Right lobe of liver (tissue), 6 donors: ENCODE measurements around the gene AKAP10. TPM values are rescaled to one million over a fixed set of nuclear protein-coding genes. Genes with fewer than 3 reads are reported as not detected.

Source experiments
- ATAC-seq, 4 donors: fragments of 200-7000 bp; cut with Tn5 transposase; one replicate each; pipeline ENCODE4 v1.9.1; 2020; ENCODE audit warnings: mild to moderate bottlenecking in 4 of 4, moderate library complexity in 4 of 4
- DNase-seq, 3 donors: peaks; one replicate each; pipeline ENCODE4 v3.0.0-alpha.2; 2020
- H3K27ac ChIP-seq, 3 donors: fragments of 200-600 bp; one replicate each; pipeline ENCODE4 v1.8.0; 2022
- H3K27me3 ChIP-seq, 2 donors: fragments of 200-600 bp; one replicate each; pipeline ENCODE4 v1.8.0; 2022
- H3K36me3 ChIP-seq, 4 donors: fragments of 200-600 bp; sonication (generic) in 1 of 4; one replicate each; pipeline versions ENCODE4 v1.5.1 to v1.8.0; 2017 to 2022; ENCODE audit warnings: control low read depth in 1 of 4
- H3K4me1 ChIP-seq, 4 donors: fragments of 200-600 bp; sonication (generic) in 1 of 4; one replicate each; pipeline versions ENCODE4 v1.5.1 to v1.8.0; 2017 to 2022; ENCODE audit warnings: control low read depth in 1 of 4
- H3K4me3 ChIP-seq, 3 donors: fragments of 200-600 bp; one replicate each; pipeline ENCODE4 v1.8.0; 2022
- H3K9me3 ChIP-seq, 4 donors: fragments of 200-600 bp; sonication (generic) in 1 of 4; one replicate each; pipeline versions ENCODE4 v1.5.1 to v1.8.0; 2017 to 2022; ENCODE audit warnings: control low read depth in 1 of 4
- CTCF ChIP-seq, 4 donors: fragments of 200-600 bp in 3 of 4; fragments of 450-650 bp in 1 of 4; IDR thresholded peaks; one replicate each; pipeline versions ENCODE4 v1.5.1 to v1.8.0; 2016 to 2022; ENCODE audit warnings: antibody characterized with exemption in 4 of 4, mild to moderate bottlenecking in 2 of 4
- POLR2A ChIP-seq: fragments of 450-650 bp; IDR thresholded peaks from one replicate; pipeline ENCODE4 v1.6.1; 2017; ENCODE audit warnings: antibody characterized with exemption, mild to moderate bottlenecking
- WGBS: methylation state at CpG from one replicate; pipeline ENCODE4 v1.1.6; 2018; ENCODE audit warnings: low coverage, low lambda C conversion rate; ENCODE audit not compliant: insufficient coverage; ENCODE audit errors: missing lambda C conversion rate; 5-methylcytosine and 5-hydroxymethylcytosine counted together
- intact Hi-C, 2 donors: fragments of 100-400 bp; cut with DNase I; formaldehyde crosslinking; loops; one replicate each; pipeline versions ENCODE4 v1.11.2 to v1.14.1; 2022
- total RNA-seq, 6 experiments: library from RNA; depleted of rRNA in 2 of 6; stranded (reverse); fragments of >200 nt in 2 of 6; fragmentation: NEBNext Ultra II Directional in 3 of 6; extraction: Animal tissue kit (Norgen Biotek cat#: 25700) in 3 of 6; gene quantifications; one replicate each; pipeline versions ENCODE4 v1.1.0 to v1.2.4, GENCODE V29; 2016 to 2023
- donor health status: DM: no; HTN: yes; CAD: no.
- donor health status: DM: no; HTN: no; CAD: no.
- donor health status: DM: no; HTN: no; CAD: no.
- donor health status: DM: no; HTN: yes; CAD: no.
- donor health status: DM: no; HTN: yes; CAD: no.

Gene AKAP10
- total RNA-seq, 6 experiments from 2014 or later, result 8.6 to 13.1 (median 10.6) TPM

DNA sequence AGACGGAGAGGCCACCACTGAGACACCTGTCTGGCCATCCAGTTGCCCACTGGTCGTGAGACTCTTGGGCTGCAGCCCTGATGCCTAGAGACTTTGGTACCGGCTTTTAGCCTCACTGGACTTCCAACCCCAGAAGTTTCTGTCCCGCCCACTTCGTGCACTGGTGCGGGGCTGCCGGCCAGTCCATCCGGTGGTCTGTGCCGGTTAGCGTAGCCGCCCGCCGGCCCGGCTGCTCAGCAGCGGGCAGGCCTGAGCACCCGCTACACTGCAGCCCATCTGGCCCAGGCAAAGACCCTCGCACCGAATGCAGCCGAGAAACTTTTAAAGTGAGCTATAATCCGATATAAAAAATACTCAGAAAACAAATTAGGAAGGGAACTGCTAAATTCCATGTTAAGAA is 30.7 kb downstream of the AKAP10 start:
- DNase-seq, result no peak

DNA sequence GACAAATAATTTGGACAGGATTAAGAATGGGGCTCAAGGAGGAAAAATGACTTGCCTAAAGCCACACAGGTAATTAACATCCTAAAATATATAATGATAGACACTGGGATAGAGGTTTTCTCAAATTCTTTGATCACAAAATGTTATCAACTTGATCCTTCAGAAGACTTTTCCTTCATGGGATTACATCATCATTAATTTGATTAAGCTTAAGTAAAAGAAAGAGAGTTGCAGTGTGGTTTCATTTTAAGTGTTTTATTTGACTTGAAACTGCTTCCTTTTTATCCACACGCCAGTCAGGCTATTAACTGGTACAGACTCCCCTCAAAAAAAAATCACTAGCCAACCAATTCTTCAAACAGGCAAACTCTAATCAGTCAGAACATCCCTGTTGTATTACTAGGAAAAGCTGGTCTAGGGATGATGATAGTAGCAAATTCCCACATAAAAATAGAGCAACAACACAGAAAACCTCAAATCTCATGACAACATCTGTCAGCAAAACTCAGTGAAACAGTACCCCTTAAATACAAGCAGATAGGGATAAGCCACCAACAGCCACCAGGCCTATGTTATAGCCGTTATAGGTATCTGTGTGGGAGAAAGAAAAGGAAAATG is 32.5 kb downstream of the AKAP10 start:
- no peaks in the 10 kb centered on the region for H3K9me3 ChIP-seq
- intact Hi-C loops, result no loop called here
- WGBS, result 72% methylated on average over 2 of the region's 2 CpGs
- peaks cover 0 to 30% (median 11%) of the 10 kb centered on the region in 4 donors for H3K36me3 ChIP-seq
- ATAC-seq (no peak), DNase-seq (no peak)
- H3K4me3 ChIP-seq, result no peak overlapping the region
- no peak overlapping the region for H3K27ac ChIP-seq
- no peaks in the 10 kb centered on the region for H3K4me1 ChIP-seq
- TF ChIP-seq POLR2A, result no peak
- TF ChIP-seq CTCF (IDR thresholded peaks at IDR 0.05), result no peak
- no peaks in the 10 kb centered on the region for H3K27me3 ChIP-seq

More for the DNA sequence above, 30.7 kb downstream of the AKAP10 start:
- intact Hi-C loops, result no loop called here
- TF ChIP-seq POLR2A (no peak), CTCF (IDR thresholded peaks at IDR 0.05) (no peak)
- Histone ChIP-seq H3K4me1 (no peaks in the 10 kb centered on the region), H3K27ac (no peak overlapping the region), H3K36me3 (peaks cover 0 to 19% (median 5%) of the 10 kb centered on the region in 4 donors), H3K9me3 (no peaks in the 10 kb centered on the region), H3K27me3 (no peaks in the 10 kb centered on the region), H3K4me3 (no peak overlapping the region)
- WGBS, result 100% methylated on average over 3 of the region's 20 CpGs
- no peak for ATAC-seq

GRCh38 chr17:19943599-19943998 is 34.0 kb downstream of the AKAP10 start:
- intact Hi-C loops, result no loop called here
- TF ChIP-seq CTCF (IDR thresholded peaks at IDR 0.05) (no peak), POLR2A (no peak)
- H3K4me1 ChIP-seq, result no peaks in the 10 kb centered on the region

DNA sequence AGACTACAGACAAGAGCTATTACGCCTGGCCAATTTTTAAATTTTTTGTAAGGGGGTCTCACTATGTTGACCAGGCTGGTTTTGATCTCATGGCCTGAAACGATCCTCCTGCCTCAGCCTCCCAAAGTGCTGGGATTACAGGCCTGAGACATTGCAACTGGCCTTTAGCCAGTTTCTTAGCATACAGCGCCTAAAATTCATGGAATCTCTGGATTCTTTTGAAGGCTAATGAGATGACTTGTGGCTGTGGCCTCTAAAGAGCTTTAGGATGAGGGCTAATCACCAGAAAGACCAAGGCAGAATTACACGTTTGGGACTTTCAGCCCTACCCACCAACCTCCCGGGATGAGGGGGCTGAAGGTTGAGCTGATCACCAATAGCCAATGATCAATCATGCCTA is 34.6 kb downstream of the AKAP10 start:
- 96% methylated on average over 5 of the region's 5 CpGs for WGBS
- Histone ChIP-seq H3K27me3 (no peaks in the 10 kb centered on the region), H3K9me3 (no peaks in the 10 kb centered on the region), H3K27ac (no peak overlapping the region), H3K4me3 (no peak overlapping the region), H3K4me1 (peaks cover 0 to 4% (median 0%) of the 10 kb centered on the region in 4 donors), H3K36me3 (peaks cover 0 to 39% (median 14%) of the 10 kb centered on the region in 4 donors)
- no peak for TF ChIP-seq POLR2A
- TF ChIP-seq CTCF (IDR thresholded peaks at IDR 0.05), result no peak
- ATAC-seq (no peak), DNase-seq (no peak)
- intact Hi-C loops, result no loop called here

More at GRCh38 chr17:19943599-19943998, 34.0 kb downstream of the AKAP10 start:
- ATAC-seq (no peak), DNase-seq (no peak)
- H3K36me3 ChIP-seq, result peaks cover 0 to 39% (median 14%) of the 10 kb centered on the region in 4 donors
- H3K27me3 ChIP-seq, result no peaks in the 10 kb centered on the region
- H3K27ac ChIP-seq, result no peak overlapping the region
- H3K9me3 ChIP-seq, result no peaks in the 10 kb centered on the region
- no peak overlapping the region for H3K4me3 ChIP-seq
